ENCODE measurements around the gene RHOF.
A peak's percentile ranks its signal among the peaks of the same experiment; 100 is the strongest.
"Not testable (repeated sequence)": the region's sequence is repeated elsewhere in the genome, so short reads cannot be mapped to it uniquely, and the experiment has no call there.

Gene RHOF

GRCh38 chr12:121791671-121792551, 1.6 kb downstream of the RHOF start:
- no peak for DNase-seq

- not testable (repeated sequence) for DNase-seq
These were observed 2.7 kb downstream of the RHOF start for GRCh38 chr12:121790785-121791184.

DNA sequence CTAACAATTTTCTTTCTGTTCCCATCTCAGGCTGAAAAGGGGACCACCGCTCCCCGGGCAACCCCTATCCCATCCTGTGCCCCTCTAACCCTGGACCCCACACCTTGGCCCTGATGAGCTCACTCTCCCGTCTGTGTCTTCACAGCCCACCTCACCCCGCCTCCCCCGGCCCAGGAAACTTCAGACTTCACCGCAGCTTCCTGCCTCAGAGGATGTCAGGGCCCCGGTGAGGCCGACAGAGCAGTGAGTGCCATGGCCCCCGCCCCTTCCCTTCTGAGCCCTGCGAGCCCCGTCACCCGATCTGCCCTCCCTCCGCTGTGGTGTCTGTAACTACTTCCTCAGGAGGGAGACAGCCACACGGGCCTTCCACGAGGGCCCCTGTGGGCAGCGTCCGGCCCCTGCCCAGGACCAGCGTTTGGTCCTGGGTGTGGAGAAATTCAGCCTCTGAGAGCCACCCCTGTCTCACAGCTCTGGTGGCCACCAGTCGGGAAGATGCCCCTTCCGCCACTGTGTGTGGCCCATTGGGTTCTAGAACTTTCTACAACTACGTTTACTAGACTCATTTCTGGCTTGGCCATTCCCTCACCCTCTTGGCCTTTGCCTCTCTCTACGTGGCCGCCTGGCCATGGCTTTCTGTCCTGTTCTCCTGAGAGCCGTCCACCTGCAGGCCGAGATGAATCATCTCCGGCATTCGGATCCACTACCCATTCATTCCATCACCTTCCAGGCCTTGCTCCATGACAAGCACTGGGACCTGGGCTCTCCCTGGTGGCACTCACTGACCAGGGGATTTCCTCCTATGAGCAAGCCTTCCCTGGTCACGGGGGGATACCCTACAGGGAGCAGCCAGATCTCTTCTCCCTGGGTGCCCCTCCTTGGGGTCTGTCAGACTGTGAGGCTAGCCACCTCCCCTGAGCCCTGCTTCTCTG, 3.4 kb downstream of the RHOF start:
- DNase-seq: peak; percentile 94

DNA sequence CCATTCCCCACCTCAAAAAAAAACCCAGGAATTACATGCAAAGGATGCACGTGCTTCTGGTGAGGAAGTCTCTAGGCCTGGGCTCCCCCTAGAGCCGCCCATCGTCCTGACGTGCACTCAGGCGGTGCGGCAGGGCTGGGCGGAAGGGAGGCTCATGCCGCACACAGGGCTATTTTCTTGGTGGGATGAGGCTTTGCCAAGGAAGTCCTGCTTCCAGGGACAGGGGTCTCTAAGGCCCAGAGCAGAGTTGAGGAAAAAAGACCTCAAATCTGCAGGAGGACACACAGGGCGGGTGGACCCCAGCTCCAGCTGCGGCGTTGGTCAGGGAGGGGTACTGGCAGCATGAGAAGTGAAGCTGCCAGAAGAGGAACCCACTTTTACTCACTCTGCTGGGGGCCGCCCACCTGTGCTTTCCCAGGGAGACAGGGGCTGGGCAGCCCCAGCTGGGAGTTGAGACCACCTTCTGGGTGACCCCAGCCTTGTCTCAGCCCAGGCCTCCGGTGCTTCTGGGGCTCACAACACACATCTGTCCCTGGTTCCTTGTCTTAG, 4.2 kb downstream of the RHOF start:
- DNase-seq: peak; percentile 25

DNA sequence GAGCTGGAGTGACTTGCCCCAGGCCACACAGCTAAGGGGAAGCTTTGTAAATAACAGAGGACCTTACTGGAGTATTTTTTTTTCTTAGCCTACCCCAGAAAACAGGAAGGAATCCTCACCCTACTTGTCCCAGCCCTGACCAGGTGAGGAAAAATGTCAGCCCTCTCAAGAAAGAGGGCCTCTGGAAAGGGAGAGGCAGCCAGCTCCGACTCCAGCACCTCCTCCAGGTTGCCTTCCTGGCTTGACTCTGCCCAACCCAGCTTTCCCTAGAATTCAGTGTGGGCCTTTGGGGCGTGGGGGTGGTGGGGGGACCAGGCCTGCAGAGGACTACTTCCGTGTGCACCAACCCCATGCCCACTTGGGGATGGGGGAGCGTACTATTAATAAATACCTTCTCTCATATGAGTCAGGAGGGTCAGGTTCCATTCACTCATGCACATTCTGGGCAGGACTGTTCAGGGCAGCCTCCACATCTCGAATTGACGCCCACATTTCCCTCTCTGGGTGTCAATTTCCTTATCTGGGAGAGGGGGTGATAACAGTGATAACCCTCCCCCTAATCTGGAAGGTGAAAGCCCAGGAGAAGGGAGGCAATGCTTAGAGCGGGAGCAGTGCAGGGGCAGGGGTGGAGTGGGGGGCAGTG, 5.2 kb downstream of the RHOF start:
- peak; percentile 13 for DNase-seq

- DNase-seq: peak; percentile 23
These were observed 6.1 kb downstream of the RHOF start for GRCh38 chr12:121787063-121788025.

- peak; percentile 24 for DNase-seq
These were observed 7.1 kb downstream of the RHOF start for GRCh38 chr12:121786440-121786825.

- DNase-seq: peak; percentile 10
These were observed 9.0 kb downstream of the RHOF start for GRCh38 chr12:121784460-121784859.

GRCh38 chr12:121783766-121784165, 9.7 kb downstream of the RHOF start:
- no peak for DNase-seq

DNA sequence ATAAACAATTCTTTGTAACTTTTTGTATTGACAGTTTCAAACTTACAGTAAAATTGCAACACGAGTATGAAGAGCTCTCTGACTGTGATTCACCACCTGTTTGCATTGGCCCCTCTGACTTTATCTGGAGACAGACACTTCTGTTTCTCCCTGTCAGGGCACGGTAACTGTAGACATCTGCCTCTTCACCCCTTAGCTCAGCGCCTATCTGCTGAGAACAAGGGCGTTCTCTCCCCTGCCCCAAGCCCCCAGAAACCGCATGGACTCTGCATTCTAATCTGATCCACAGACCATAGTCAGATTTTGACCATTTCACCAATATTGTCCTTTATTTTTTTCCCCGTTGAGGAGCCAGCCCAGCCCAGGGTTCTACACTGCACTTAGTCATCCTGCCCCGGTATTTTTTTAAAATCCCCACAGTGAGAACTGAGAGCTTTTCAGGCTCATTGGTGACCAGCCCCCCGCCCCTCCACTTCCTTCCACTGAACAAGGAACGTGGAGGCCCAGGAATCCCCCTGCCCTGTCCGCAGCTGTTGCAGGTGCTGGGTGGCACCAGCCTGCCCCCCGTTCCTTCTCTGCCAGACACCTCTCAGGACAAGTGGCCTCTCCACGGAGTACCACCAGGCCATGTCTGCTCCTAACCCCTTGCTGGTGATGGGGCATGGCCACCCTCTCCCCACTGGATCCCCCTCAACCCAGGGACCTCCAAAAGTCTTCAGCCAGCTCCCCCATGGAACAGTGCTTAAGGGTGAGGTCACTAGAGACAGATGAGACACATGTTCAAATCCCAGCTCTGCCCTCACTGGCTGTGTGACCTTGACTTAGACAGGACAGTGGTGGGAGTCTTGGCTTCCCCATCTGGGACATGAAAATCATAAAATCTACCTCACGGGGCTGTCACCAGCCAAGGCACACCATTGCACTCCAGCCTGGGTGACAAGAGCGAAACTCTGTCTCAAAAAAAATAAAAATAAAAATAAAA, 11.2 kb downstream of the RHOF start:
- peak; percentile 65 for DNase-seq

- no peak for DNase-seq
These were observed 11.9 kb downstream of the RHOF start for GRCh38 chr12:121781484-121781997.

DNA sequence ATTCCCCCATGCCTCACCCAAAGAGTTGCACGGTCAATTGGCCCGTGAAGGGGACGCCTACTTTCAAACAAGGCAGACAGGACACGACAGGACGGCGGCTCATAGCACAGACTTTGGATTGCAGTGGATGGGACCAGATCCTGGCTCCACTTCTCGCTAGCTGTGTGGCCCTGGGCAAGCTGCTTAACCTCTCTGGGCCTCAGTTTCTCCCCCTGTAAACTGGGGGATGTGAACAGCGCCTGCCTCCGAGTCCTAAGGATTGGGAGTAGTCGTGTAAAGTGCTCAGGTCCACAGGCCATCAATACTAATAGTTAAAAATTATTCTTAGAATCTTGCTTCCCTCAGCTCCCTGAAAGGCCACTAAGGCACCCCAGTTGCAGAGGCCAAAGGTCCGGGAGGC, 13.1 kb downstream of the RHOF start:
- DNase-seq: no peak

DNA sequence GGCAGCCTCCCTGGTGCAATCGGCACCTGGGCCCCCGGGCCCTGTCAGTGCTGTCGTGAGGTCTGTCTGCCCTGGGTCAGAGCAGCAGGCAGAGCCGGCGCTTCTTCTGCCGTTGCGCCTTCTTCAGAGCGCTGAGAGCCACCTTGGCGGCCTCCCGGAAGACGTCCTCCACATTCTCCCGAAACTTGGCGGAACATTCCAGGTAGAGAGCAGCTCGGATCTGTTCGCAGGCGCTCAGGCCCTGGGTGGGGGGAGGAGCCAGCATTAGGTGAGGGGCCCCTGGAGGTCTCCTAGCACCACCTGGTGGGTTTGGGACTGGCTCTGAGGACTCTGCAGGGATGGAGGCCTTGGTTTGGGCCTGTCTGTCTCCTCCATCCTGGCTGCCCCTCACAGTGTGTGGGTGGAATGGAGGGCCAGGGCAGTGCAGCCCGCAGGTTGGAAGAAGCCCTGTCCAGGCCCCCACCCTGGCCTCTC, 14.0 kb downstream of the RHOF start:
- DNase-seq: no peak

GRCh38 chr12:121778567-121779421, 14.7 kb downstream of the RHOF start:
- no peak for DNase-seq

DNA sequence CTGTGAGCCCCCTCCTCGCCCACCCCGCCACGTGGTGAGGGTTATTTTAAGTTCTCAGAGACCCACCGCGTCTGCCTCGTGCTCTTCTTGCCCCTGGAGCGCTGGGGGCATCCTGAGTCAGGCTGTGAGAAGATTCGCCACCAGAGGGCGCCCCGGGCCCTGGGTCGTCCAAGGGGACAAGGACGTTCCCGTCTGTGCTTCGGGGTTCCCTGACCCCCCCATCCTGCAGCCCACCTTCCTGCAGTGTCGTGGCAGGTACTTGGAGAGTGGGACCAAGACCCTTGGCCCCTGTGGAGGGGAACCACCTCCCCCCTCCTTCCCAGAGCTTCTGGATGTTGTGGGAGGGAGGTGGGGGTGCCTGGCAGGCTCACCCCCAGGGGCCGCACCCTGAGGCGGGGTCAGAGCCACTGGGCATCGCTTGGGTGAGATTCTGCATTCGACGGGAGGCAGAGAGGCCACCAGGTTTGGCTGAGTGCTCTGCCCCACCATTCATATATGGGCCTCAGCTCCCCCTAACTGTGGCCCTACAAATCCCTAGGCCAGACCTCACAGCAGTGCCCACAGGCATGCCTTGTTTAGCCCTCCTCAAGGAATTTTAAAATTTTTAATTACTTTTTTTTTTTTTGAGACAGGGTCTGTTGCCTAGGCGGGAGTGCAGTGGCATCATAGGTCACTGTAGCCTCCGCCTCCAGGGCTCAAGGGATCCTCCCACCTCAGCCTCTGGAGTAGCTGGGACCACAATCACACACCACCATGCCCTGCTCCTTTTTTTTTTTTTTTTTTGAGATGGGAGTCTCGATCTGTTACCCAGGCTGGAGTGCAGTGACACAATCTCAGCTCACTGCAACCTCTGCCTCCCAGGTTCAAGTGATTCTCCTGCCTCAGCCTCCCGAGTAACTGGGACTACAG, 17.0 kb downstream of the RHOF start:
- DNase-seq: peak; percentile 83

DNA sequence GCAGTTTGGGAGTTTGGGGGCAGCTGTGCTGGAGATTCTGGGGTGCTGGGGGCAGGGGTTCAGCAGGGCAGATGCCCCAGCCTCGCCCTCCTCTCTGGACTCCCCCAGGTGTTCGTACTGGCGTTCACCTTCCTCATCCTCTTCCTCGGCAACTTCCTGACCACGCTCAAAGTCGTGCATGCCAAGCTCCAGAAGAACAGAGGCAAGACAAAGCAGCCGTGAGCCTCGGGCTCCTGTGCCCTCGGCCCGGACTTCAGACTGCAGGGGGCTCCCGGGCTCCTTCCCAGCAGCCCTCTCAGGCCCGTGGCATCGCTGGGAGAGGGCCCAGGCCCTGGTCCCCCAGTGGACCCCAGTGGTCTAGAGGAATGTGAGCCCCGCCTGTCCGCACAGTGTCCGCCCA, 18.0 kb downstream of the RHOF start:
- DNase-seq: no peak

- no peak for DNase-seq
These were observed 18.5 kb downstream of the RHOF start for GRCh38 chr12:121774968-121775474.
